MV-4-11 (cell line): Measurements from ENCODE around the gene ZDHHC11.
"Not testable (repeated sequence)": the region's sequence is repeated elsewhere in the genome, so short reads cannot be mapped to it uniquely, and the experiment has no call there.

Source experiments
- DNase-seq: peaks from one replicate; lab custom pipeline; 2025; lab: John Stamatoyannopoulos, UW

The ZDHHC11 gene

GRCh38 chr5:859798-860296 is 9.1 kb upstream of the ZDHHC11 start:
- DNase-seq = no peak

GRCh38 chr5:859391-859790 is 8.6 kb upstream of the ZDHHC11 start:
- no peak for DNase-seq

GRCh38 chr5:858726-859125 is 7.9 kb upstream of the ZDHHC11 start:
- DNase-seq = no peak

- DNase-seq = no peak
These were observed 6.0 kb upstream of the ZDHHC11 start for GRCh38 chr5:856531-857425.

- DNase-seq = no peak
These were observed 5.2 kb upstream of the ZDHHC11 start for GRCh38 chr5:855771-856530.

- no peak for DNase-seq
These were observed 4.4 kb upstream of the ZDHHC11 start for GRCh38 chr5:854966-855743.

- no peak for DNase-seq
These were observed 3.4 kb upstream of the ZDHHC11 start for GRCh38 chr5:854217-854616.

GRCh38 chr5:853416-854090 is 2.8 kb upstream of the ZDHHC11 start:
- DNase-seq = not testable (repeated sequence)

- DNase-seq = no peak
These were observed 1.9 kb upstream of the ZDHHC11 start for GRCh38 chr5:852431-853401.

- no peak for DNase-seq
These were observed 1.2 kb upstream of the ZDHHC11 start for GRCh38 chr5:852018-852417.

GRCh38 chr5:851553-851952 is 767 bp upstream of the ZDHHC11 start:
- DNase-seq = no peak

GRCh38 chr5:851076-851475 is 290 bp upstream of the ZDHHC11 start:
- DNase-seq = no peak

- DNase-seq = no peak
These were observed 1.0 kb downstream of the ZDHHC11 start for GRCh38 chr5:849651-850301.

GRCh38 chr5:848671-849111 is 2.1 kb downstream of the ZDHHC11 start:
- DNase-seq = no peak

- not testable (repeated sequence) for DNase-seq
These were observed 3.0 kb downstream of the ZDHHC11 start for GRCh38 chr5:847736-848135.

- not testable (repeated sequence) for DNase-seq
These were observed 3.6 kb downstream of the ZDHHC11 start for GRCh38 chr5:847212-847611.

GRCh38 chr5:846602-847091 is 4.1 kb downstream of the ZDHHC11 start:
- not testable (repeated sequence) for DNase-seq

- DNase-seq = not testable (repeated sequence)
These were observed 4.8 kb downstream of the ZDHHC11 start for GRCh38 chr5:845676-846601.
